Measurements from ENCODE around the gene LEF1.

The LEF1 gene

DNA sequence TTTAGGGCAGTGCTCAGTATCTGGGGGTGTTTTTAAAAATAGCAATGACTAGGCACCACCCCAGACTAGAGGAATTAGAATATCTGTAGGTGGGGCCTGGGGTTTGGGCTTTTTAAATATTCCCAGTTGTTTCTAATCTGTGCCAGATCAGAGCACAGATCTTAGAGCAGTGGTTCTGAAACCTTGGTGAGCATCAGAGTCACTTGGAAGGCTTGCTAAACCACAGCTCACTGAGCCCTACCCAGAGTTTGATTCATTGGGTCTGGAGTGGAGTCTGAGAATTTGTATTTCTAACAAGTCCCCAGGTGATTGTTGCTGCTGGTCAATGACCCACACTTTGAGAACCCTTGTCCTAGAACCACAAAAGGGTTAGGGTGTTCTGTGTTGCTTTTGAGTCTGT, 162.4 kb downstream of the LEF1 start:
- DNase-seq (ENCODE audit: low read depth): no peak
- no peak overlapping the region for H3K4me3 ChIP-seq (ENCODE audit: control insufficient read depth, low read depth, low read length)
- TF ChIP-seq, protein P1, sequence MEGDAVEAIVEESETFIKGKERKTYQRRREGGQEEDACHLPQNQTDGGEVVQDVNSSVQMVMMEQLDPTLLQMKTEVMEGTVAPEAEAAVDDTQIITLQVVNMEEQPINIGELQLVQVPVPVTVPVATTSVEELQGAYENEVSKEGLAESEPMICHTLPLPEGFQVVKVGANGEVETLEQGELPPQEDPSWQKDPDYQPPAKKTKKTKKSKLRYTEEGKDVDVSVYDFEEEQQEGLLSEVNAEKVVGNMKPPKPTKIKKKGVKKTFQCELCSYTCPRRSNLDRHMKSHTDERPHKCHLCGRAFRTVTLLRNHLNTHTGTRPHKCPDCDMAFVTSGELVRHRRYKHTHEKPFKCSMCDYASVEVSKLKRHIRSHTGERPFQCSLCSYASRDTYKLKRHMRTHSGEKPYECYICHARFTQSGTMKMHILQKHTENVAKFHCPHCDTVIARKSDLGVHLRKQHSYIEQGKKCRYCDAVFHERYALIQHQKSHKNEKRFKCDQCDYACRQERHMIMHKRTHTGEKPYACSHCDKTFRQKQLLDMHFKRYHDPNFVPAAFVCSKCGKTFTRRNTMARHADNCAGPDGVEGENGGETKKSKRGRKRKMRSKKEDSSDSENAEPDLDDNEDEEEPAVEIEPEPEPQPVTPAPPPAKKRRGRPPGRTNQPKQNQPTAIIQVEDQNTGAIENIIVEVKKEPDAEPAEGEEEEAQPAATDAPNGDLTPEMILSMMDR (conservative IDR thresholded peaks at IDR 0.05; ENCODE audit: control insufficient read depth, insufficient read depth, low read depth, low read length): no peak

DNA sequence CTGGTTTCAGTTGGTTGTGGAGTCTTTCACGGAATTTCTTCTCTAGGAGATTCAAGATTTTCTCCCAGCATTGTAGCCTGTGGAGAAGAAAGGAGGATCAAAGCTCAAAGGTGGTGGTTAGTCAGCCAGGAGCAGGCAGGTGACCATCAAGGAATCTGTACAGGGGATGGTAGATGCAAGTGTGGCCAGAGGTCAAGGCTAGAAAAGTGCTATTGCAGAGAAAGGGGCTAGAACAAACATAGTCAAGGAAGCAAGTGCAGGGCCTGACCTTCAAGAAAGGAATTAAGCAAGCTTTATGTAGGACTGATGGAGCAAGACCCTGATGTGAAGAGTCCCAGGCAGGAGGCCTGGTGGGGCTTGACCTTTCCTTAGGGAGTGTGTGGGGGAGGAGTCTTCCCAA, 162.9 kb downstream of the LEF1 start:
- no peak for DNase-seq (ENCODE audit: low read depth)
- no peak overlapping the region for H3K4me3 ChIP-seq (ENCODE audit: control insufficient read depth, low read depth, low read length)
- TF ChIP-seq, protein P1 (conservative IDR thresholded peaks at IDR 0.05; ENCODE audit: control insufficient read depth, insufficient read depth, low read depth, low read length): no peak

DNA sequence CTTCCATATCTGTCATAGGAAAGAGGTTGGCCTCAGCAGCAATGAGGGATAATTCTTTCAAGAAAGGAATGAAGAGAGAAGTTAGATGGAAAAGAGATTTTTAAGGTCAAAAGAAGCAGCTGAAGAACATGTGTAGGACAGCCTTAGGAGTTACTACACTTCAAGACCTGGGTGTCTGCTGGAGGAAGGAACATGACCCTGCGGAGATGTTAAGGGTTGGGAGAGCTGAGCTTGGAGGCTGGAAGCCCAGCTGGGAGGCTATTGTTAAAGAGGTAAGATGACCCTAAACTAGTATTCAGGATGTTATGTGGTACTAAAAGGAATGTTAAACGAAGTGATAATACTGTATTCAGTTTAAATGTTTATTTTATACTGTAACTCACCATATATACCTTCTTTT, 164.1 kb downstream of the LEF1 start:
- TF ChIP-seq, protein P1 (conservative IDR thresholded peaks at IDR 0.05; ENCODE audit: control insufficient read depth, insufficient read depth, low read depth, low read length): no peak
- DNase-seq (ENCODE audit: low read depth): no peak
- no peak overlapping the region for H3K4me3 ChIP-seq (ENCODE audit: control insufficient read depth, low read depth, low read length)

DNA sequence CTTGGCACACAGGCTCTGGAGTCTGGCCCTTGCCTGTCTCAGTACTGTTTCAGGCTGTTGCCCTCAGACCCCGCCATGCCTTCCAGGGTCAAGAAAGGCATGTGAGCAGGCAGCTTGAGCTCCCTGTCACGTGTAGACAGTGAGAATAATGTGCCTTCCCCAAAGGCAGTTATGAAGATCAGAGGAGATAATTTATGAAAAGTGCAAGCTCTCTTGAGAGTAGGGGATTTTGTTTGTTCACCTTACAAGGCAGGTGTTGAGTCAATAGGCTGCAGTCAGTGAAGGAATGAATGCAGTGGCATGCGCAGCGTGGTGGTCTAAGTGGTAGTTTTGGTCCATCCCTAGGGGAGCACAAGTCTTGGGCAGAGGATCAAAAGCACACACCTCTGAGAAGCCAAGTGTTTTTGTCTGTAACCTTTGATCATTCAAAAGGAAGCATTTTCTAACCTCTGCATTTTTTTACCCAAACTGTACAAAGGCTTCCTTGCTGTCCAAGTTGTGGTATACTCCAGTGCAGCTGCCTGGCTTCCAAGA, 164.7 kb downstream of the LEF1 start:
- TF ChIP-seq, protein P1 (conservative IDR thresholded peaks at IDR 0.05; ENCODE audit: control insufficient read depth, insufficient read depth, low read depth, low read length): no peak
- no peak overlapping the region for H3K4me3 ChIP-seq (ENCODE audit: control insufficient read depth, low read depth, low read length)
- no peak for DNase-seq (ENCODE audit: low read depth)

DNA sequence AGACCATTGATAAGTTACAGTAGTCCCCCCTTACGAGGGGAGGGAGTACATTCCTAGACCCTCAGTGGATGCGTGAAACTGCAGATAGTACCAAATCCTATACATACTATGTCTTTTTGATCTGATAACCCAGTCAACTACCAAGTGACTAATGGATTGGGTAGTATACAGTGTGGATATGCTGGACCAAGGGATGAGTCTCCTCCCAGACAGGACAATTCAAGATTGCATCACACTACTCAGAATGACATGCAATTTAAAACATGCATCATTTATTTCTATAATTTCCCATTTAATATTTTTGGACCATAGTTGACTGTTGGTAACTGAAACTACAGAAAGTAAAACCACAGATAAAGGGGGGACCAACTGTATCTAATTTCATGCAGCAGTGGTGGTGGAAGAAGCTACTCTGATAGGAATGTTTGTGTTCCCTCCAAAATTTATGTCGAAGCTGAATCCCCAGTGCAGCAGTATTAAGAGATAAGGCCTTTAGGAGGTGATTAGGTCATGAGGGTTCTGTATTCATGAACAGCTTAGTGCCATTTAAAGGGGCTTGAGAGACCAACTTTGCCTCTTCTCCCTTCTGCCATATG, 167.1 kb downstream of the LEF1 start:
- H3K4me3 ChIP-seq (ENCODE audit: control insufficient read depth, low read depth, low read length): no peak overlapping the region
- peak; percentile 16 for DNase-seq (ENCODE audit: low read depth)
- TF ChIP-seq, protein P1 (conservative IDR thresholded peaks at IDR 0.05; ENCODE audit: control insufficient read depth, insufficient read depth, low read depth, low read length): no peak

DNA sequence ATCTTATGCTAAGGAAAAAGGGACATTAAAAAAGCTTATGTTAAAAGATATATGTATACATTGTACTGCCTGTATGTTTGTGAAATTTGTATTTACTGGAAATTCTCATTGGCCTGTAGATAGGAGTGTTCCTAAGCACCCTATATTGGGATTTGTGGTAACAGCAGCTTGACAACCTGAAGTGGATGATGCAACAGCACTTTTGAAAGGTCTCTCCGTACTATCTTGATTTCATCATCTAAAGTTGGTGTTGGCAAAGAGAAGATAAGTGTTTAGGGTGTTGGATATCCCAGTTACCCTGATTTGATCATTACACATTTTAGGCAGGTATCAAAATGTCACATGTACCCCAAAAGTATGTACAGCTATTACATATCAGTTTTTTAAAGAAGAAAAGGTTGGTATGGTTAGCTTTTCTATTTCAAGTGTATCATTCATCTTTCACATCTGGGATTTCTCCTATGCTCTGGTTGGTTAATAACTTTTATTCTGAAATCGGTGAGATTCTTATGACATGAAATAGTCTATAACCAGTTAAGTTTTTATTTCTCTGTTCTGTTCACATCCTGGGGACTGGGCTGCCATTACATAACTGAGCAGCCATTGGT, 168.7 kb downstream of the LEF1 start:
- no peak for DNase-seq (ENCODE audit: low read depth)
- TF ChIP-seq, protein P1 (conservative IDR thresholded peaks at IDR 0.05; ENCODE audit: control insufficient read depth, insufficient read depth, low read depth, low read length): no peak
- H3K4me3 ChIP-seq (ENCODE audit: control insufficient read depth, low read depth, low read length): no peak overlapping the region
